Activated CD4-positive, alpha-beta T cell treated with anti-CD3 and anti-CD28 coated beads, Interleukin-2, amount 10 ng/mL, durations not matched to agents 7 days and 5 days (primary cell): ENCODE results near the gene CDK2AP2. TPM values are rescaled to one million over a fixed set of nuclear protein-coding genes. Genes with fewer than 3 reads are reported as not detected.

Experiments
- CTCF ChIA-PET: fragments of 350-600 bp; sonication (Branson Sonifier 250); formaldehyde crosslinking; loops from one replicate; lab custom pipeline; 2021; ENCODE audit warnings: antibody characterized with exemption; lab: Charles Lee
- POLR2A ChIA-PET: fragments of 350-600 bp; sonication (Branson Sonifier 250); formaldehyde crosslinking; loops from one replicate; lab custom pipeline; 2021; ENCODE audit warnings: antibody characterized with exemption; lab: Charles Lee
- DNase-seq: peaks from one replicate; pipeline ENCODE4 v3.0.0-alpha.2; 2020
- H3K27ac Mint-ChIP-seq: one replicate; pipeline ENCODE4 v1.8.0; 2021; ENCODE audit warnings: mild to moderate bottlenecking, moderate library complexity, mixed read lengths
- H3K27me3 Mint-ChIP-seq: one replicate; pipeline ENCODE4 v1.8.0; 2021; ENCODE audit warnings: mixed read lengths
- H3K36me3 Mint-ChIP-seq: one replicate; pipeline ENCODE4 v1.8.0; 2021; ENCODE audit warnings: low read depth, mixed read lengths
- H3K4me1 Mint-ChIP-seq: one replicate; pipeline ENCODE4 v1.8.0; 2021; ENCODE audit warnings: mixed read lengths
- H3K4me3 Mint-ChIP-seq: one replicate; pipeline ENCODE4 v1.8.0; 2021; ENCODE audit warnings: mild to moderate bottlenecking, moderate library complexity, mixed read lengths
- H3K9me3 Mint-ChIP-seq: one replicate; pipeline ENCODE4 v1.8.0; 2021; ENCODE audit warnings: mixed read lengths
- total RNA-seq, 2 experiments: library from RNA; stranded (reverse); gene quantifications; one replicate each; pipeline ENCODE4 v1.2.3, GENCODE V29; 2021

The CDK2AP2 gene
- total RNA-seq, 2 experiments from 2014 or later, result 117 to 126 TPM

DNA sequence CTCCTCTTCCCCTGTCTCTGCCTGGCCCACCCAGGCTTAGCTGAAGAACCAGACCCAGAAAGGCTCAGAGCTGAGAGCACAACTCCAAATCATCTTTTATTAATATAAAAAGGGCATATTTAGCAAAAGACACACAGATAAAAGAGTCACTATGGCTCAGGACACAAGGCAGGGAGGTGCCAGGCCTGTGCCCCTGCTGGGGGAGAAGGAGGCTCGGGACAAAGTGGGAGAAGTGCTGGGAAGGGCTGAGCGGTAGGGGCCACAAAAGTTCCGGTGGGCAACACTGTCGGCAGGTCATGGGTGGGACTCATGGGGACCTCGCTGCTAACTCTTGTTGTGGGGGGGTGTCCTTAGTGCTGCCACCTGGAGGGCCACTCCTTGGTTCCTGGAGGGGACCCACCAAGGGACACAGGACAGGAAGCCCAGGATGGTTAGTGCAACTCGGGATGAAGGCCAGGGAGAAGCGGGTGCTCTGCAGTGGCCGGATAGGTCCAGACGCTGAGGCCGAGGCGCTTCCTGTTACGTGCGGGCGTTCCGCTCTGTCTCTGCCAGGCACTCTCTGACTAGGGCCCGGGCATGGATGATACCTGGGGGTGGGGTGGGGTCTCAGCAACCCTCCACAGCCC lies 1.4 kb downstream of the CDK2AP2 start:
- H3K9me3 Mint-ChIP-seq, result no peaks in the 10 kb centered on the region
- ChIA-PET CTCF (interaction anchor here (1.2 to 1.5 kb wide), 3 partner anchors 16 to 39 kb away, joined by 3 to 7 read pairs (median 4); no protein-coding TSS in a partner anchor), POLR2A (no interaction called here)
- H3K4me1 Mint-ChIP-seq, result peaks cover 47% of the 10 kb centered on the region
- no peak for DNase-seq
- H3K27me3 Mint-ChIP-seq, result peaks cover 9% of the 10 kb centered on the region
- peak overlapping the region; percentile 91 for H3K4me3 Mint-ChIP-seq
- peaks cover 21% of the 10 kb centered on the region for H3K36me3 Mint-ChIP-seq
- H3K27ac Mint-ChIP-seq, result peak overlapping the region; percentile 93

DNA sequence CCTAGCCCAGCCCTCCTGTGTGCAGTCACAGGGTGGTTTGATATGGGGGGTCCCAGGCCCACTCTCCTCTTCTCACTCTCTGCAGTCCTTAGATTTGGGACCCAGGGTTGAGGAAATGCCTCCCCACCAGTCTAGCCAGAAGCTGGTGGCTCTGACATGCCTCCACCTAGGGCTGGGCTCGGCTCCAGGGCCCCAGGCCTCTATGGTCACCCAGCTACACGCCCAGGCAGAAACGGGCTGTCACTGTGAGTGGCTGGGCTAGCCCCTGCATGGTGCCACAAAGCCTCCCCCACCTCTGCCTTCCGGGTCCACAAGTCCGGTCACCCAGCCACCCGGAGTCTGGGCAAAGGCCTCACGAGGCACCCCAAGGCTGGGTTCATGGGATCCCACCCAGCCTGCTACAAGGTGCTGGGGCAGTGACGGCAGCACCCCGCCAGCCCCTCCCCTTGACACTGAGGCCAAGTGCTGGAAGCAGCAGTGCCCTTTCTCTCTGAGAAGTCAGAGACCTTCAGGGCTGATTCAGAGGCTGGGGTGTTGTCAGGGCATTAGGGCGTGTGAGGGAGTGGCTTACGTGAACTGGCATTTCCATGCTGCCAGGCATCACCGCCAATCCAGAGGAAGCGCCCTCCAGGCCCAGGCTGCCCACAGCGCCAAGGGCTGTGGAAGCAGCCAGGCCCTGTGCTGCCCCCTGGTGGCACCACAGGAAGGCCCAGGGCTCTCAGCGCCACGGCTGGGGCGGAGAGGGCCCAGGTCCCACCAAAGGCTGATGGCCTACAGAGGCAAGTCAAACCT lies 2.2 kb downstream of the CDK2AP2 start:
- Mint-ChIP-seq H3K27ac (peak overlapping the region; percentile 93), H3K4me1 (peaks cover 52% of the 10 kb centered on the region), H3K27me3 (peaks cover 4% of the 10 kb centered on the region), H3K4me3 (peak overlapping the region; percentile 91), H3K36me3 (peaks cover 28% of the 10 kb centered on the region), H3K9me3 (no peaks in the 10 kb centered on the region)
- POLR2A ChIA-PET, result no interaction called here
- peak; percentile 90 for DNase-seq
- CTCF ChIA-PET, result interaction anchor here (0.8 to 1.6 kb wide), 9 partner anchors 9 to 193 kb away, joined by 3 to 8 read pairs (median 4); partner anchors contain the start of gene PPP1CA

- Mint-ChIP-seq H3K4me3 (peak within 1 kb of the TSS; percentile 91), H3K4me1 (peaks cover 59% of the 10 kb centered on the region), H3K27ac (peak within 1 kb of the TSS; percentile 93), H3K36me3 (peaks cover 35% of the 10 kb centered on the region), H3K9me3 (no peaks in the 10 kb centered on the region), H3K27me3 (no peaks in the 10 kb centered on the region)
- POLR2A ChIA-PET, result no interaction called here
- DNase-seq, result peak; percentile 74
- CTCF ChIA-PET, result interaction anchor here (0.8 to 1.6 kb wide), 9 partner anchors 9 to 192 kb away, joined by 3 to 8 read pairs (median 4); partner anchors contain the start of gene PPP1CA
These were observed 2.9 kb downstream of the CDK2AP2 start, which contains the start of gene PITPNM1 for GRCh38 chr11:67504950-67505581. TSS of gene PITPNM1 (minus strand) at chr11:67505363. CDS start at chr11:67504180, 1,183 bp downstream.

DNA sequence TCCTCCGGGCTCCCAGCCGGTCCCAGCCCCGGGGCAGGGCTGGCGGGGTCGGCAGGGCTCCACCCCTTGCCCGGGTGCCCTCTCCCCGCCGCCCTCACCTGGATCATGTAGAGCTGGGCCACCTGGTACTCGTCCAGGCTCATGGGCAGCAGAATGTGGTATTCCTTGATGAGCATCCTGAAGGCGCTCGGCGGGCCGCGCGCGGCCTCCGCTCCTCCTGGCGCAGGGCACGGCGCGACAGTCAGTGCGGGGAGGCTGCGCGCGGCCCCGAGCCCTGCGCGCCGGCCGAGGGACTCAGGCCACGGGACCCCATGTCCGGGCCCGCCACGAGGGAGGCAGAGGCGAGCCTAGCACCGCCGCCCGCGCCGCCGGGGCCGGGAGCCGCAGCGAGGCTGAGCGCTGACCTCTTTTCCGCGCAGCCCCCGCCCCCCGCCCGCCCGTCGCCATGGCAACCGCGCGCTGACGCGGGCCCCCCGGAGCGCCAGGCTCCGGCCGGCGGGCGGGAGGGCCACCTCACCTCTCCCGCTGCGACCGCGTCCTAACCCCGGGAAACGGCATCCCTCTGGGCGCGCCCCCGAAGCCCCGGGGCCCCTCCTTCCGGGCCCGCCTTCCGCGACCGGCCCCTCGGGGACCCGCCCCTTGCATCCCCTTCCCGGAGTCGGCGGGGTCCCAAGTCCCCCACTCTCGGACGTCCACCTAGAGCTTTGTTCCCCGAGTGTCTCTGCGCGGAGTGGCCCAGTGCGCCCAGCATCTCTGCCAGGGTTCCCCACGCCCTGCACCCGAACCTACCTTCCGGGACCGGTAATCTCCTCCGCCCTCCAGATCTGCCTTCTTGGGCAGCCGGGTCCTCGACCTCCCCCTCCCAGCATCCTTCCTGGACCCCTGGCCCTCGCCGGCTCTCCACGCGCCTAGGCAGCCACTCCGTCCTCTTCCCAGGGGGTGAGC lies 3.7 kb downstream of the CDK2AP2 start:
- CTCF ChIA-PET, result interaction anchor here (1.1 to 1.6 kb wide), 2 partner anchors 65 to 95 kb away, joined by 3 to 4 read pairs; no protein-coding TSS in a partner anchor
- Mint-ChIP-seq H3K4me1 (peaks cover 55% of the 10 kb centered on the region), H3K36me3 (peaks cover 38% of the 10 kb centered on the region), H3K9me3 (no peaks in the 10 kb centered on the region), H3K27ac (peak overlapping the region; percentile 89), H3K4me3 (peak overlapping the region; percentile 91), H3K27me3 (no peaks in the 10 kb centered on the region)
- POLR2A ChIA-PET, result no interaction called here
- DNase-seq, result peak; percentile 41

DNA sequence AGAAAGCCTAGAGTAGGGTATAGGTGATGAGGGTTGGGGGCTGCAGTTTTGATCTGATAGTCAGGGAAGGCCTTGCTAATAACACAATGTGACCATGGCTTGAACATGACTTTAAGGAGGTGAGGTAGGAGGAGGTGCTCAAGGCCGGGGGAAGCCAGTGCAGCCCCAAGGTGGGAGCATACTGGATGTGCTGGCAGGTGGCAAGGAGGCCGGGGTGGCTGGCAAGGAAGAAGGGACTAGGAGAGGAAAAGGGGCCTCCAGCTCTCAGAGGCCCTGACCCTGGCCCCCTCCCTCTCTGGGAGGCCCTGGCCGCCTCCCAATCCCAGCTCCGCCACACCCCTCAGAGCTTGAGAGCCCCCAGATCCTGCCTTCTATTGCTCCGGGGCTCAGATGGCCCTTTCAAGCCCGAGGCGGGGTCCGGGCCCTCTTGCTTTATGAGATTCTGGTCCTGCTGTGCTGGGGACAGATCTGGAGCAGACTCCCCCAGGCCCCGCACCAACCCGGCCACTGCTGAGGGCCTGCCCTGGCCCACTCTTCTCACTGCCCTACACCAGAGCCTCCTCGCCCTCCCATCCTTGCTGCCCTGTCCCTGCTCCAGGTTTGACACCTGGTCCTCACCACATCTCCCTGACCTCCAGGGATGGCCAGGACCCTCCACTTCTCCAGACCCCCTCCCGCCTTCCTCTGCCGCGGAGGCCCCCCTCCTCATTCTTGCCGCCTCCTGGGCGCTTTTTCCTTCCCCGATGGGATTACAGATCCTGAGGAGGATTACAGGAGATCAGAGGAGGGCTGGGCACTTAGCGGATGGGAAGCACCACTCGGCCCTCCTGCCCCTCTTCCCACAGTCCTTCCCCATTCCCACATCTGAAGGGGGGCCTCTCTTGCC lies 4.6 kb downstream of the CDK2AP2 start:
- POLR2A ChIA-PET, result no interaction called here
- DNase-seq, result no peak
- H3K36me3 Mint-ChIP-seq, result peaks cover 38% of the 10 kb centered on the region
- H3K4me1 Mint-ChIP-seq, result peaks cover 47% of the 10 kb centered on the region
- peak overlapping the region; percentile 44 for H3K27ac Mint-ChIP-seq
- CTCF ChIA-PET, result interaction anchor here (1.2 to 1.3 kb wide), 2 partner anchors 19 to 27 kb away, joined by 3 read pairs; no protein-coding TSS in a partner anchor
- peak overlapping the region; percentile 72 for H3K4me3 Mint-ChIP-seq
- no peaks in the 10 kb centered on the region for H3K27me3 Mint-ChIP-seq
- H3K9me3 Mint-ChIP-seq, result no peaks in the 10 kb centered on the region

GRCh38 chr11:67502328-67502979 lies 5.5 kb downstream of the CDK2AP2 start:
- ChIA-PET CTCF (interaction anchor here (1.2 to 2.5 kb wide), 3 partner anchors 18 to 101 kb away, joined by 3 to 13 read pairs (median 3); partner anchors contain the start of gene PPP1CA), POLR2A (no interaction called here)
- Mint-ChIP-seq H3K4me1 (peaks cover 47% of the 10 kb centered on the region), H3K4me3 (peak overlapping the region; percentile 72), H3K27ac (peak overlapping the region; percentile 44), H3K36me3 (peaks cover 40% of the 10 kb centered on the region), H3K9me3 (no peaks in the 10 kb centered on the region), H3K27me3 (no peaks in the 10 kb centered on the region)
- DNase-seq, result no peak

GRCh38 chr11:67501854-67502253 lies 6.1 kb downstream of the CDK2AP2 start:
- Mint-ChIP-seq H3K4me3 (no peak overlapping the region), H3K9me3 (no peaks in the 10 kb centered on the region), H3K27ac (no peak overlapping the region), H3K36me3 (peaks cover 38% of the 10 kb centered on the region), H3K4me1 (peaks cover 42% of the 10 kb centered on the region), H3K27me3 (no peaks in the 10 kb centered on the region)
- no peak for DNase-seq
- ChIA-PET POLR2A (no interaction called here), CTCF (interaction anchor here (2.5 kb wide), 1 partner anchor 100 kb away, joined by 13 read pairs; the partner anchor contains the start of gene PPP1CA)

DNA sequence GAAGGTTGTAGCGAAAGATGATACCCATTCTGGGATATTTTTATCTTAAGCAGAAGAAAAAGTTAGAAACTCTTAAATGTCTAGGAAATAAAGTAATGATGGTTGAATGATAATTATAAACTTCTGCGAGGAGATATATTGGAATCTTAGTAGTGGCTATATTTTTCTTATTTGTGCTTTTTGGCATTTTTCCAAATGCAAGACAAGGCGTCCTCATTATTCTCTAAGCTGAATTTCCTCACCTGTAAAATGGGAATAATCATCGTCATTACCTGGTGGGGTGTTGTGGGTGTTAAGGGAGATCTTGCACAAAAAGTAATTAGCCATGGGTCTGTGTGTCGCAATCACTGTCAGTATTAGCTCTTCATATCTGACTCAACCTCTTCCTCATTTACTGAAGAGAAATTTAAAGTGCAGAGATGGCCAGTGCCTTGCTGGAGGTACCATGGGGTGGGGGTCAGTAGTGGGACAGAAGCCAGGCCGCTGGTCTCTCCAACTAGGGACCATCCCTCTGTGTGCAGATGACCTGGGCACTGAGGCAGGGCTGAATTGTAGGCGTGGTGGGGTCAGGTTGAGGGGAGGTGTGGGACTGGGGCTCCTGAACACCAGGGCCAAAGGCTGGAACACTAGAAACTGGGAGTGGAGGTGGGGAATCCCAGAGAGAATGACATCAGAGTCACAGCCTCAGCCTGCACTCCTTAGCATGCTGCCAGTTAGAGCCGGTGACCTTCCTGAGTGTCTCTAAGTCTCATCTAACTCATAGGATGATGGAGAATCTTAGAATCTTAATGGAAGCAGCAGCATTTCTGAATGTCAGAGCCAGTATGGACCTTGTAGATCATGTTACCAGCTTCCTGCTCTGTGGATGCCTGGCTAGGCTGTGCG lies 6.9 kb downstream of the CDK2AP2 start:
- no peak overlapping the region for H3K4me3 Mint-ChIP-seq
- no peak for DNase-seq
- H3K36me3 Mint-ChIP-seq, result peaks cover 33% of the 10 kb centered on the region
- POLR2A ChIA-PET, result no interaction called here
- peaks cover 34% of the 10 kb centered on the region for H3K4me1 Mint-ChIP-seq
- H3K27me3 Mint-ChIP-seq, result no peaks in the 10 kb centered on the region
- H3K9me3 Mint-ChIP-seq, result no peaks in the 10 kb centered on the region
- CTCF ChIA-PET, result interaction anchor here (2.5 kb wide), 1 partner anchor 99 kb away, joined by 13 read pairs; the partner anchor contains the start of gene PPP1CA
- no peak overlapping the region for H3K27ac Mint-ChIP-seq

- POLR2A ChIA-PET, result no interaction called here
- peaks cover 38% of the 10 kb centered on the region for H3K36me3 Mint-ChIP-seq
- no peaks in the 10 kb centered on the region for H3K9me3 Mint-ChIP-seq
- peaks cover 28% of the 10 kb centered on the region for H3K4me1 Mint-ChIP-seq
- DNase-seq, result no peak
- H3K27me3 Mint-ChIP-seq, result no peaks in the 10 kb centered on the region
- H3K27ac Mint-ChIP-seq, result no peak overlapping the region
- CTCF ChIA-PET, result interaction anchor here (2.5 kb wide), 1 partner anchor 99 kb away, joined by 13 read pairs; the partner anchor contains the start of gene PPP1CA
- H3K4me3 Mint-ChIP-seq, result no peak overlapping the region
These were observed 7.5 kb downstream of the CDK2AP2 start for GRCh38 chr11:67500484-67500821.
